ENCODE results near the gene YBX3. TPM values are rescaled to one million over a fixed set of nuclear protein-coding genes. Genes with fewer than 3 reads are reported as not detected.
"Not testable (repeated sequence)": the region's sequence is repeated elsewhere in the genome, so short reads cannot be mapped to it uniquely, and the experiment has no call there.

The YBX3 gene
- 1,060 TPM for polyA plus RNA-seq (ENCODE audit: insufficient read length)

DNA sequence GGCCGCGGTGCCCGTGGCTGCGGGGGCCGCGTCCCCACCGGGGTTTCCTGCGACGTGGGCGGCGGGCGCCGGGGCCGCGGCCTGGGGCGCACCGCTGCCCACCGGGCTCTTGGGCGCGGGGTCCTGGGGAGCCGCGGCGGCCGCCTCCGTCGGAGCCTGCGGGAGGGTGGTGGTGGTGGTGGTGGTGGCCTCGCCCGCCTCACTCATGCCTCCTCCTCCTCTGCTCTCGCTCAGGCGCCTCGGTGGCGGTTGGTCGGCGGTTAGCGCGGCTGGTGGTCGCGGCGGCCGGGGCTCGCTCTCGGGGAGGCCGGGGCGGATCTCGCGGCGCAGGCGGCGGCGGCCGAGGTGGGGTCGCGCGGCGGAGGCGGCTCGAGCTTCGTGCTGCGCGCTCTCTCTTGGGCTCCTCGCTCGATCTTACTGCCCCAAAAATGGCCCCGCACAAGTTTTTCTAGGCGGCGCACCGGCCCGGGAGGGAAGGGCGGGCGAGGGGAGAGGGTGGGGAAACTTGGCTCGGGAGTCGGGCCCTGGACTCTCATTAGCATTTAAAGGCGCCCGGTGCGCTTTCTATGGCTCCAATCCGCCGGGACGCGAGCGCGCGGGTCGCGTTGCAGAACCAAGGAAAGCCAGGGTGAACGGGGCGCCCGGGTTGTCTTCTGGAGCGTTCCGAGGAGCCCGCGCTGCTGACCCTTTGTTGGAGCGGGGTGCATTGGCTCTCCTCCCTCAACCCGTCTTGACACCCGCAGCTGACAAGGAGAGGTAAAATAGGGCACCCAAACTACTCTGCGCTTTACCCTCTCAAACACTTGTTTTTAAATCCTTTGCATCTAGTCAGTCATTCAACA is at the start of gene YBX3:
TSS of gene YBX3 (minus strand) at position 419 of the 842 bp plus-strand sequence. CDS start at position 207, 212 bp downstream.
- no peak for DNase-seq (ENCODE audit: low read depth)

DNA sequence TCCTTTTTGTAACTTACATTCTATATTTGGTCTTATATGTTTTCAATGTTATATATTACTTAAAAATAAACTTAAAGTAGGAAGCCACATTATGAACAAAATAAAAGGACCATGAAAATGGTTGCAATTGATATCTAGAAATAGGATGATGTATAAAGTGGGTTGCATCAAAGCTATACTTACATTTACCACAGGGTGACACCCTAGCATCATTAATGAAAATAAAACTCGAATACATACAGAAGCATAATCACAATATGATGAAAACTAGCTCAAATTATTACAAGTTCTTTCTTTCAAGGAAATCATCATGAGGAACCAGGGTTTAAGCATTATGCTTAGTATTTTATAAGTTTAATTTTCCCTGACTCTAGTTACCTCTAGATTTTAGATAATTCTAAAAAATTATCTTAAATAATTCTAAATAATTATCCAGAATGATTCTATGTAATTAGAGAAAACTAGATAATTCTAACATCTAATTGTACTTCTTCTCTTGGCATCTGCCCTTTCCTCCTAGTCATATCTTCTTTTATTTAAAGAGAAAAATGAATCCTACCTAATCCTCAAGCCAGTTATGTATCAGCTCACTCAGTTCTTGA is 48.1 kb upstream of the YBX3 start:
- peak; percentile 25 for DNase-seq (ENCODE audit: low read depth)

DNA sequence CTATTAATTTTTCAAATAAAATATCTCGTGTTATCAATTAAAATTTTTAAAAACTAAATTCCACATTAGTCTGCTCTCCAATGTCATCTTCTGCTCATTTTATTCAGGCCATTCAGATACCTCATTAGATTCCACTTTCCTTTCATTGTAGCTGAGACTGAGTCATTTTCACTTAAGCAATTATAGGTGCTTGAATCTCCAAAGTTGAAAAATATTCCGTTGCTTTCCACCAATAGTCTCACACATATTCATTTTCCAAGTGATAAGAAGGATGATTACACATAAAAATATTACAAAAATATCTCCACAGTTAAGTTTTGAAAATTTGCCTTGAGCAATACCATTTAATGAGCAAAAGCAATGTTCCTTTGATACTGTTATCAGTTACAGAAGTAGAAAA is 36.5 kb upstream of the YBX3 start:
- DNase-seq (ENCODE audit: low read depth), result no peak

DNA sequence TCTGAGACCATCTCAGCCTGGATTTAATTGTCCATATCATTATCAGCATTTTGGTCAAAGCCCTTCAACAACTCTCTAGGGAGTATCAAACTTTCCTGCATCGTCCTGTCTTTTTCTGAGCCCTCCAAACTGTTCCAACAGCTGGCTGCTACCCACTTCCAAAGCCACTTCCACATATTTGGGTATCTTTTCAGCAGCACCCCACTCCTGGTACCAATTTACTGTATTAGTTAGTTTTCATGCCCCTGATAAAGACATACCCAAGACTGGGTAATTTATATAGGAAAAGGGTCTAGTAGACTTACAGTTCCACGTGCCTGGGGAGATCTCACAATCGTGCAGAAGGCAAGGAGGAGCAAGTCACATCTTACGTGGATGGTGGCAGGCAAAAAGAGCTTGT is 33.1 kb upstream of the YBX3 start:
- no peak for DNase-seq (ENCODE audit: low read depth)

DNA sequence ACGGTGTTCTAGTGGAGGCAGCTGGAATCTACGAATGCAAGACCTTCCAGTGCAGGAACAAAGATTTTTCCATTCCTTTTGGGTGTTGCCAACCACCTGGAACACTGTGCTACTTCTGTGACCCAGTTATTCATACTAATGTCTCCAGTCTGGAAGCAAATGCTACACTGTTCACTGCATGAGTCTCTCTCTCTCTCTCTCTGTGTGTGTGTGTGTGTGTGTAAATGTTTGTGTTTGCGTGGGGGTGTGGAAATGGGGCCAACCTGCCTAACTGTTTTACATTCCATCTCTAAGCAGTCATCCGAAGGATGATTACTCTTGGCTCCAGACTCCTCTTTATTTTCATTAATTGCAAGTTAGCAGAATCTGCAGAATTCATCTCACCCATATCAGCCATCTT is 29.9 kb upstream of the YBX3 start:
- no peak for DNase-seq (ENCODE audit: low read depth)

DNA sequence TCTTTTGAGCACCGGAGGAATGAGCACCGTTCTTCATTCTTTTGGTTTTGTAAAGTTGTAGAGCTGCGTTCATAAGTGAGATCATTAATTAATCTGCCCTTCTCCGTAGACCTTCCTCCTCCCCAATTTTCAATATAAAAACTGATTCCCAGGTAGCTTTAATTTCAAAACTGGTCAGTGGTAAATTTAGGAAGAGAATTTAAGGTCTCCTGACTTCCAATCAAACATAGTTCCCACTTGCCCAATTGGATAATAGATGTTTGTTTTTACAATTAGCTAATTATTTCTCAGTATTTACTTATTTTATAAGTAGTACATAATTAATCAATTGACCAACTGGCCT is 27.2 kb upstream of the YBX3 start:
- no peak for DNase-seq (ENCODE audit: low read depth)

DNA sequence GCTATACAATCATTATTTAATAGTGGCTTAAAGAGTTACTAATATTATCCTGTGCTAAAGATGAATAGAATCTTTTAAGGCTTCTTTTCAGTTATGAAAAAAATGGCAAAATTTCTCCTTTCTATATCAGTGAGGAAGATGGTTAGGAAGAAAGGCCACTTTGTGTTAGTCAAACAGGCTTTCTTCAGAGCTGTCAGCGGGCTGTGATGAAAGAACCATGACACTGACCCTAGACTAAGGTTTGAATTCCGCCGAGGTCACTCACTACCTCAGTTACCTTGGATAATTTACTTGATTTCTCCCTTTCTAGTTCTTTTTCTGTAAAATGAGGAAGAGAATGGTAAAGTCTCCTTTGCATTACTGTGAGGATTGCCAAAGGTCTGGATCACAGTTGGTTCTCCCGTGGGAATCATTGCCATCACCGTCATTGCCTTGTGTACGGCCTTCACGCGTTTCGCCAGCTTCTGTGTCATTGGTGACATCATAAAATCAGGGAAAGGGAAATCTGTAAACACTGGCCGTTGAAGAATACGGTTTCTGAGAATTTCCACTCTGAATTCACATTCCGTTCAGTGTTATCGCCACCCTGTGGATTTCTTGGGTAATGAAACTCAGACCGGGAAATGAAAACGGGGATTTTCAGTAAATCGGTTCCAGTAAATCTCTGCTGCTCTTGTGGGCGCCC is 26.7 kb upstream of the YBX3 start:
- DNase-seq (ENCODE audit: low read depth), result peak; percentile 91

DNA sequence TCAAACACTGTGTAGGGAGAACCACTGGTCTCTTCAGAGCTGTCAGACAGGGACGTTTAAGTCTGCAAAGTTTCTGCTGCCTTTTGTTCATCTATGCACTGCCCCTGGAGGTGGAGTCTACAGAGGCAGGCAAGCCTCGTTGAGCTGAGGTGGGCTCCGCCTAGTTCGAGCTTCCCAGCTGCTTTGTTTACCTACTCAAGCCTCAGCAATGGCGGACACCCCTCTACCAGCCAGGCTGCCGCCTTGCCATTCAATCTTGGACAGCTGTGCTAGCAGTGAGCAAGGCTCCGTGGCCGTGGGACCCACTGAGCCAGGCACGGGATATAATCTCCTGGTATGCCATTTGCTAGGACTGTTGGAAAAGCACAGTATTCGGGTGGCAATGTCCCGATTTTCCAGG is 24.6 kb upstream of the YBX3 start:
- DNase-seq (ENCODE audit: low read depth), result no peak

DNA sequence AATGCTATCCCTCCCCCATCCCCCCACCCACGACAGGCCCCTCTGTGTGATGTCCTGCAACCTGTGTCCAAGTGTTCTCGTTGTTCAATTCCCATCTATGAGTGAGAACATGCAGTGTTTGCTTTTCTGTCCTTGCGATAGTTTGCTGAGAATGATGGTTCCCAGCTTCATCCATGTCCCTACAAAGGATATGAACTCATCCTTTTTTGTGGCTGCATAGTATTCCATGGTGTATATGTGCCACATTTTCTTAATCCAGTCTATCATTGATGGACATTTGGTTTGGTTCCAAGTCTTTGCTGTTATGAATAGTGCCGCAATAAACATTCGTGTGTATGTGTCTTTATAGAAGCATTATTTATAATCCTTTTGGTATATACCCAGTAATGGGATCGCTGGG is 20.3 kb upstream of the YBX3 start:
- not testable (repeated sequence) for DNase-seq (ENCODE audit: low read depth)

DNA sequence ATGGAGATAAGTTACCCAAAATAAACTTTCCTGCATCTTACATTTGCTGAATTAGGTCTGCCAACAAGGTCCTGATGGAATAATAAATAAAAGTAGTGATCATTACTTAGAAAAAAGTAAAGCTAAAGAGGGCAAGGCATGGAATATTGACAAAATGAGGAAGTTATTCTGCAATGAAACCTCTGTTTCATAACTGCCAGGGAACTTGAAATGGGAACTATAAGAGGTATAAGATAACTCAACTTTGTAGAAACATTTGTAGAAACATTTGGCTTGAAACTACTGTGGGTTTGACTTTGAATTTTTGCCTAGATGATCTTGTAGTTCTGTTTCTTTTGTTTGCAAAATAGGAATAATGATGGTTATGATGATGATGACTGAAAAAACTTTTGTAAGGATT is 18.7 kb upstream of the YBX3 start:
- DNase-seq (ENCODE audit: low read depth), result no peak

DNA sequence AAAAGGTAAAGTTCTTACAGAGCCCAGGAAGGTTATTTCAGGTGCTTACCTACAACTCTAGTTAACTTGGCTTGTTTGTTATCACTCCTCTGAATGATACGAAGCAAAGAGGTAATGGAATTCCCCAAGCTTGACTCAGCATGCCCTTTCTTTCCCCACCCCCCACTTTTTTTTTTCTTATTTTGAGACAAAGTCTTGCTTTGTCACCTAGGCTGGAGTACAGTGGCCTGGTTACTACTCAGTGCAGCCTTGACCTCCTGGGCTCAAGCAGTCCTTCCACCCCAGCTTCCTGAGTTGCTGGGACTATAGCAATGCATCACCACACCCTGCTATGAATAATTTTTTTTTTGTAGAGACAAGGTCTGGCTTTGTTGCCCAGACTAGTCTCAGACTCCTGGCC is 17.1 kb upstream of the YBX3 start:
- DNase-seq (ENCODE audit: low read depth), result no peak

DNA sequence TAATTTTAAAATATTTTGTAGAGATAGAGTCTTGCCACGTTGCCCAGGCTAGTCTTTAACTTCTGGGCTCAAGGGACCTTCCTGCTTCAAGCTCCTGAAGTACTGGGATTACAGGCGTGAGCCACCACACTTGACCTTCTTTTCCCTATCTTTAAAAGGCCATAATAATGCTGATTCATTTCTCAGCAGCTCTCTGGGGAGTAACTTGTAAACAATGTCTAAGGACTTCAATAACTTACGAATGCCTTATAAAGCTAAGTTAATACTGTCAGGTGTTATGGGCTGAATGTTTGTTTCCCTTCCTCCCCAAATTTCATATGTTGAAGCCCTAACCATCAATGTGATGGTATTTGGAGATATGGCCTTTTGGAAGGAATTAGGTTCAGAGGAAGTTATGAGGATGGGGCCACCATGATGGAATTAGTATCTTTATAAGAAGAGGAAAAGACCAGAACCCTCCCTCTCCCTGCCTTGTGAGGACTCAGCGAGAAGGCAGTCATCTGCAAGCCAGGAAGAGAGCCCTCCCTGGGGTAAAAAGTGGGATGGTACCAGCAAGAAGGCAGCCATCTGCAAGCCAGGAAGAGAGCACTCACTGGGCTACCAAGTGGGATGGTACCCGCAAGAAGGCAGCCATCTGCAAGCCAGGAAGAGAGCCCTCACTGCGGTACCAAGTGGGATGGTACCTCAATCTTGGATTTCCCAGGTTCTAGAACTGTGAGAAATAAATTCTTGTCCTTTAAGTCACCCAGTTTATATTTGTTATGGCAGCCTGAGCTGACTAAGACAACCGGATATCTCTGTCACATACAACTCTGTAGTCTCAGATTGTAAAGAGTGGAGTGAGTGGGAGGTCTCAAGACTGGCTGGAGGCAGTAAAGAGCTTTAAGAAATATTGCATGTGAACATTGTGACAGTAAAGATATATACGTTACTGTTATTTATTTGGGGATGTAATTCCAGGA is 16.3 kb upstream of the YBX3 start:
- DNase-seq (ENCODE audit: low read depth), result no peak

DNA sequence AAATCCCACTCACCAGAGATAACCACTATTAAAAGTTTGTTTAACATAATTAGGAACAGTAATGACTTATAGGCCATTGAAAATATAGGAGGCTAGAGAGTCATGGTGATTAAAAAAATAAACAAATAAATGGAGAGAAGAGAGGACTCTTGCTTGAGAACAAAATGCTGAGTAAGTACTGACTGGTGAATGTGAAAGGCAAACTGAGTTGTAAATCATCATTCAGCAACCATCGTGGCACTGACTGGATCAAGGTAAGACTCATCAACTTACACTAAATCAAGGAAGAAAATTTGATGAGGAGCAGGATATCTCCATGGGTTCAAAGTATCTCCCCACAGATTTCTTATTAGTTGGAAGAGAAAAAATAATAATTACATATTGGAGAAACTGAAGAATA is 14.1 kb upstream of the YBX3 start:
- no peak for DNase-seq (ENCODE audit: low read depth)

DNA sequence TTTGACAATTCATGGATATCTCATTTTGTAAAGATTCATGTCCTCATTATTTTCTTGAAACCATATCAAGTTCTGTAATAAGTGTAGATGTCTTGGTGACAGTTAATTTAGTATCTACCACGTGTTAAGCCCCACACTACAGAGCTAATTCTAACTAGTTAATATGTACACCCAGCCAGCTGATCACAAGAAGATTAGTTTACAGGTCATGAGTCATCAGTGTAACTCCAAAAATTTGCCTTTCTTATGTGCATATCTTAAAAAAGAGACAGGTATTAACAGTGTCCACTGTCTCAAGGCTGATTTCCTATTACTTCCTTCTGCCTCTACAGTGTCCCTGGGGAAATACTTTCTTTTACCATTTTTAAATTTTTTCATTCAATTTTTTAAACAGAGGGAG is 13.3 kb upstream of the YBX3 start:
- DNase-seq (ENCODE audit: low read depth), result no peak

DNA sequence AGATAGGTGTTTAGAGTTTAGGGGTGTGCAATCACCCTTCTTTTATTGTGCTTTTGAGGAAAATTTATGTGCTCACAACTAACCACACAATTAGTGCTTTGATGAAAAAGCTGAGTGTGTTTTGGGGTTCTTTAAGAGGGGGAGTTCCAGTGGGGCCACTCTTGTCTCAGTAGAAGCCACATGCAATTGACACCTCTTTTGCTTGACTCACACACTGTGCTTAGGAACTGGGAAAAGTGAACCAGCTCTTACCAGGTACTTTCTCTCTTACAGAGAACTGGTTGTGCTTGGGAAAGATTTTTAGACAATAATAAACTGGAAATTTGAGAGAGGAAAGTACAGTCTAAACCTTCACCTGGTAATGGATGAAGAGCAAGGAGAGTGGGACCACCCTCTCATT is 12.3 kb upstream of the YBX3 start:
- no peak for DNase-seq (ENCODE audit: low read depth)

DNA sequence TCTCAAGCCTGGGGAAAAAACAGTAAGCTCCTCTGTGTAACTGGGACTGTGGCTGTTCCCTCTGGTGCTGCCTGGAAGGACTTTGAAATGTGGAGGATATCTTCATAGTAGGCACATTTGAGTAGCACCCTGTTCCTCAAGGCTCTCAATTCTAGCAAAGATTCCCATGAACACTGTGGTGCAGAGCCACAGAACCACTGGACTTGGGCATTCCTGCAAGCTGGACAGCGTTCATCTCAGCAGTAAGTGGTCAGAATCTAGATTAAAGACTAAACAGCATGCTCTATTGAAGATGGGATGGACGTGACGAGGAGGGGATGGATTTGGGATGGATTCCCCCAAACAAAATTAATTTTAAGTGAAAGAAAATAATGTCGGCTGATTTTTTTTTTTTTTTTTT is 9.4 kb upstream of the YBX3 start:
- DNase-seq (ENCODE audit: low read depth), result no peak

DNA sequence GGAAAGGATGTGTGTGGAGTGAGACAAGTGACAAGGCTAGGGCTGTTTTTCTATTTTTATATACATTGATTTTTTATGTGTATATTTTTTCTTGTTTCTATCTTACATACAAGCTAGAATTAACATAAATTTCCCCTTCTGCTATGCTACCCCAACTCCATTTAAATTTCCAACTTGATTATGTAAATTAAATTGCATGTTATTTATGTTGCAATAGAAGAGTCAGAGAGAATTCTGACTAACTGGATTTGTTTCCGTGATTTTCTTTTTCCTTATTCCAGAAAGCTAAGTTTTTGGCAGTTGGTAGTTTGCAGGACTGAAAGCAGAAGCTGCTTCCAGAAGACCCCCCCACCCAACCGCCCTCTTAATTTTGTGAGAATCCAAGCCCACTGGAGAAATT is 8.9 kb upstream of the YBX3 start:
- DNase-seq (ENCODE audit: low read depth), result no peak

DNA sequence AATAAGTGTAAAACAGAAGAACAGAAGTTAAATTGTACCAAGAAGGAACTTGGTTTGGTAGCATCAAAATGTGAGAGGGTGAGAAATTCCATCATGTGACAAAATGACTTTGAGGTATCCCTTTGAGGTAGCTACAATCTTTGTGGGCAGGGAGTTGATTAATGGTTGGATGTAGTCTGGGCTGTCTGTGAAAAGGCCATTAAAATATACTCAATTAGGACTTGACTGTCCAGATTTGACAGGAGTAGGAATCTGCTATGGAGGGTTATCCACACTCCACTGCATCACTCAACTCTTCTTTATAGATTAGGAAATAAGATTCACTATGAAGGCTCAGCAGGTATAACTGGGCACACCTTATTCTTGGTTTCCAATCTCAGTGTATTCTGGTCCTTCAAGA is 7.4 kb upstream of the YBX3 start:
- DNase-seq (ENCODE audit: low read depth), result no peak

DNA sequence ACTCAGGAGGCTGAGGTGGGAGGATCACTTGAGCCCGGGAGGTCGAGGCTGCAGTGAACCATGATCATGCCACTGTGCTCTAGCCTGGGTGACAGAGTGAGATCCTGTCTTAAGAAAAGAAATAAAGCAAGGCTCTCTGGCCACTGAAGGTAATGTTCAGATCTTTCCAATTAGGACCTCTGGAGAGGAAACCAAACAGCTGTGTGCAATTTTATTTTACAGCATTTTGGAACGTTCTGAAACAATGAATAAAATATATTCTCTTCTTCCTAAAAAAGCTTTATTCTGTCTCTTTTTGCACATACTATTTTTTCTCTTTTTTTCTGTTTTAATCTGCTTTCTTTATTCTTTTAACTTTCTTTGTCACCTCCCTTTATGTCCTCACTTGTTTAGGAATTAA is 5.0 kb upstream of the YBX3 start:
- DNase-seq (ENCODE audit: low read depth), result no peak

DNA sequence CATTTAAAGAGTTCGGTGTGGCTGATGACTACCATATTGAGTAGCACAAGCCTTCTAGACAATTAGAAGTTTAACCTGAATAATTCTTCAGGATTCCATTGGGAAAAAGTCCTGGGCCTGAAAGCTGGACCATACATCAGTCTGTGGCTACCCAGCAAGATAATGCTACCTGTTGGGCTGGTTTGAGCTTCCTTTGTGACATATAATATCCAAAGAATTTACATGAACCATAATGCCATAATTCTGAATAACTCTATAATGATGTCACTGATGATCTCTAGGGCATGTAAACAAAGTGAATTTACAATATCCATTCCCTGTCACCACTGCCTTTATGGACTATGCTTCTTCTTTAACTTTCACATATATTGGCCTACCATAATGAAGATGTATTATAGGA is 3.8 kb upstream of the YBX3 start:
- no peak for DNase-seq (ENCODE audit: low read depth)

DNA sequence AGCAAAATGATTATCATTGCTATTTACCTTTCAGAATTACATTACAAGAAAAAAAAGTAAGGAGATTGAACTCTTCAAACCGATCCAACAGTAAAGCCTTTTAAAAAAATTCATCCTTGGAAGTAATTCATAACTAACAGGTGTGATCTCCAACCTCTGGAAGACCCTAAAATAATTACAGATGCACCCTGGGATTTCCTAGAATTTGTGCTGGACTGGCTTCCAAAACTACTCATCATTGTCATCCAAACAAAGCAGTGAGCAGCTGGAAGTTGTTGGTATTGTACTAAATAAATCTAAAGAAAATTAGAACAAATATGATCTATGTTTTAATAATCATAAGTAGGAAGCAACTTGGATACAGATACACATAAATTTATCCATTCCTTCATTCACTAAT is 1.9 kb upstream of the YBX3 start:
- peak; percentile 53 for DNase-seq (ENCODE audit: low read depth)

DNA sequence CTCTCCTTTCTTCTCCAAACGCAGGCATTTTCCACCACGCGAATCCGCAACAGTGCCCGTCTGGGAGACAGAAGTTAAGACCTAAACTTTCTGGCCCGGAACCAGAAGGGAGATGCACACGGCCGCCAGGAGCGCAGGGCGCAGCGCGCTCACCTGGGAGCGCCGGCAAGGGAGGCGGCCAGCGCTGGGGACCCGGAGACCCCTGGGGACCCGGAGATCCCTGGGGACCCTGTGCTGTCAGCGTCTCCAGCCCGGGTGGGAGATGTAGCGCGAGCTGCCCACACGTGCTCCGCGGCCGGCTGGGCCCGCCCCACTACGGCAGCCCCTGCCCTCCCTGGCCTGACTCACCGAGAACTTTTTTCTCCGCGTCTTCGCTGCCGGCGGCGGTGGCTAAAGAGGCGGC is 620 bp downstream of the YBX3 start:
- no peak for DNase-seq (ENCODE audit: low read depth)
